Panc1 (cell line): ENCODE data around the gene CTBP1. TPM values are rescaled to one million over a fixed set of nuclear protein-coding genes. Genes with fewer than 3 reads are reported as not detected.

ENCODE experiments used
- ATAC-seq: fragments of 200-7000 bp; cut with Tn5 transposase; 2 replicates; pipeline ENCODE4 v1.9.1; 2020; ENCODE audit warnings: mild to moderate bottlenecking, moderate library complexity
- BruUV-seq: library from RNA; stranded (reverse); fragments of 400-500 nt; replicated peaks from 2 replicates; lab custom pipeline; 2021; lab: Mats Ljungman, UMichigan
- CTCF ChIA-PET: fragments of 300-600 bp; sonication (Branson Sonifier 250); formaldehyde crosslinking; loops from one replicate; lab custom pipeline; 2022; ENCODE audit warnings: antibody characterized with exemption; lab: Charles Lee
- POLR2A ChIA-PET: fragments of 300-600 bp; sonication (Branson Sonifier 250); formaldehyde crosslinking; loops from one replicate; lab custom pipeline; 2022; ENCODE audit warnings: antibody characterized with exemption; lab: Charles Lee
- DNase-seq: peaks from one replicate; pipeline ENCODE4 v3.0.0-alpha.2; 2010; ENCODE audit warnings: low read depth, low spot score
- H3K27ac ChIP-seq: 2 replicates; pipeline ENCODE4 v1.5.1; 2011; ENCODE audit warnings: mild to moderate bottlenecking, low read length, inconsistent platforms
- H3K27me3 ChIP-seq: fragments of 200-500 bp; sonication (Bioruptor generic); 2 replicates; pipeline ENCODE4 v1.6.0; 2014; ENCODE audit warnings: low read length, inconsistent platforms; ENCODE audit not compliant: control insufficient read depth, insufficient read depth
- H3K36me3 ChIP-seq: fragments of 200-500 bp; sonication (Bioruptor generic); 2 replicates; pipeline ENCODE4 v1.5.1; 2014; ENCODE audit warnings: inconsistent platforms, mild to moderate bottlenecking, low read length, moderate library complexity; ENCODE audit not compliant: control insufficient read depth, insufficient read depth
- H3K4me1 ChIP-seq: 2 replicates; pipeline ENCODE4 v1.5.1; 2011; ENCODE audit warnings: inconsistent platforms, mild to moderate bottlenecking, low read length, moderate library complexity; ENCODE audit not compliant: control insufficient read depth, insufficient read depth
- H3K4me3 ChIP-seq, 2 experiments: 2 replicates each; pipeline ENCODE4 v1.5.1; 2011 to 2012; ENCODE audit warnings: low read depth in 2 of 2, low read length in 2 of 2, mild to moderate bottlenecking in 2 of 2, inconsistent platforms in 1 of 2, moderate library complexity in 1 of 2
- H3K9me3 ChIP-seq: fragments of 200-500 bp; sonication (Bioruptor generic); 2 replicates; pipeline ENCODE4 v1.5.1; 2014; ENCODE audit warnings: low read depth, mild to moderate bottlenecking, inconsistent platforms, low read length, moderate library complexity; ENCODE audit not compliant: control insufficient read depth, insufficient read depth
- POLR2AphosphoS5 ChIP-seq: IDR thresholded peaks from 2 replicates; pipeline ENCODE4 v1.6.1; 2012; ENCODE audit warnings: mild to moderate bottlenecking, low read depth, low read length, moderate library complexity
- SIN3A ChIP-seq: IDR thresholded peaks from 2 replicates; pipeline ENCODE4 v1.6.1; 2012; ENCODE audit warnings: low read depth, mild to moderate bottlenecking, low read length, moderate library complexity, borderline replicate concordance; ENCODE audit not compliant: insufficient read depth
- TCF7L2 ChIP-seq: IDR thresholded peaks from 2 replicates; pipeline ENCODE4 v1.6.1; 2011; ENCODE audit warnings: mild to moderate bottlenecking, low read depth, low read length, inconsistent platforms
- in situ Hi-C: cut with HindIII; loops from 2 replicates; pipeline ENCODE4 v1.10.0; 2016; ENCODE audit warnings: low sequenced_read_pairs, low pct_unique_long_range_greater_than_20kb
- intact Hi-C: fragments of 100-400 bp; cut with micrococcal nuclease; formaldehyde crosslinking; loops from one replicate; pipeline ENCODE4 v1.10.0; 2022; ENCODE audit not compliant: unreplicated experiment
- total RNA-seq: library from RNA; stranded (reverse); gene quantifications from one replicate; pipeline ENCODE4 v1.2.1, GENCODE V29; 2021; ENCODE audit not compliant: unreplicated experiment
- TF ChIP-seq, protein P1 (sequence below): fragments of 450-650 bp; IDR thresholded peaks from 2 replicates; pipeline ENCODE4 v1.5.1; 2017; ENCODE audit warnings: mild to moderate bottlenecking
- TF ChIP-seq, protein P2 (sequence below), 2 experiments: IDR thresholded peaks; 2 replicates each; pipeline ENCODE4 v1.6.1; 2011 to 2012; ENCODE audit warnings: low read depth in 2 of 2, control low read depth in 1 of 2, low read length in 1 of 2, mild to moderate bottlenecking in 1 of 2, moderate library complexity in 1 of 2; ENCODE audit not compliant: insufficient read depth in 1 of 2

Gene CTBP1
- total RNA-seq, 1 experiment from 2014 or later: 157 TPM

DNA sequence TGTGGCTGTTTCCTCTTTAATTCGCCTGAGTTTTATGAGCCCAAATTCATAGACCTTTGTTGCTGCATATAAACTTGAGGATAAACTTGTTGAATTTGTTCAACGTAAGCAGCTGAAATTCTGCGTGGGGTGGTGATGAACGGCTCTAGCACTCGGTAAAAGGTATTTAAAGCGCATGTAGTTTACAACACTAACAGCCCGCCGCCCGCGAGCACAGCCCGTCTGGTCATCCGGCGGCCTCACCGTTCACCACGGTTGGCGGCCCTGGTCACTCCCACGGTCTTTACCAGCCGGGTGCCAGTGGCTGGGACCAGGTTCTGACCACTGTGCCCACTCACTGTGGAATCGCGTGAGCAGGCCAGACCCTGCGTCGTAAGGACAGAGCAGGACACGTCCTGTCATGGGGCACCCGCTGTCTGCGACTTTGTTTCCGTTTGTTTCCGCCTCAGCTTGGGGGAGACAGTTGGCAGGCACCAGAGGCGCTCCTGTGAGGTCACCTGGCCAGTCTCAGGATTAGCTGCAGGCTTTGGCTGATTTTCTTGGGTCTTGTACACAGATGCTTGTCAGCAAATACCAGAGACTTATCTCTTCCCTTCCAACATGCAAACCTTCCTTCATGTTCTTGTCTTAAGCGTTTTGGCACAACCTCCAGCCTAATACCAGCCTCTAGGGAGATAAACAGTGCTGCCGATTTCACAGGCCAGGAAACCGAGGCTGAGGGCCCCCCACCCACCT is 39.8 kb downstream of the CTBP1 start:
- H3K27me3 ChIP-seq: no peaks in the 10 kb centered on the region
- BruUV-seq: no TSS peak
- no peak for ATAC-seq
- intact Hi-C loops (no loop called here), in situ Hi-C loops (no loop called here)
- no peaks in the 10 kb centered on the region for H3K9me3 ChIP-seq
- ChIA-PET POLR2A (no interaction called here), CTCF (no interaction called here)
- H3K36me3 ChIP-seq: no peaks in the 10 kb centered on the region
- TF ChIP-seq, protein P1, sequence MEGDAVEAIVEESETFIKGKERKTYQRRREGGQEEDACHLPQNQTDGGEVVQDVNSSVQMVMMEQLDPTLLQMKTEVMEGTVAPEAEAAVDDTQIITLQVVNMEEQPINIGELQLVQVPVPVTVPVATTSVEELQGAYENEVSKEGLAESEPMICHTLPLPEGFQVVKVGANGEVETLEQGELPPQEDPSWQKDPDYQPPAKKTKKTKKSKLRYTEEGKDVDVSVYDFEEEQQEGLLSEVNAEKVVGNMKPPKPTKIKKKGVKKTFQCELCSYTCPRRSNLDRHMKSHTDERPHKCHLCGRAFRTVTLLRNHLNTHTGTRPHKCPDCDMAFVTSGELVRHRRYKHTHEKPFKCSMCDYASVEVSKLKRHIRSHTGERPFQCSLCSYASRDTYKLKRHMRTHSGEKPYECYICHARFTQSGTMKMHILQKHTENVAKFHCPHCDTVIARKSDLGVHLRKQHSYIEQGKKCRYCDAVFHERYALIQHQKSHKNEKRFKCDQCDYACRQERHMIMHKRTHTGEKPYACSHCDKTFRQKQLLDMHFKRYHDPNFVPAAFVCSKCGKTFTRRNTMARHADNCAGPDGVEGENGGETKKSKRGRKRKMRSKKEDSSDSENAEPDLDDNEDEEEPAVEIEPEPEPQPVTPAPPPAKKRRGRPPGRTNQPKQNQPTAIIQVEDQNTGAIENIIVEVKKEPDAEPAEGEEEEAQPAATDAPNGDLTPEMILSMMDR: no peak
- TF ChIP-seq POLR2AphosphoS5 (no peak), TCF7L2 (no peak), SIN3A (no peak)
- TF ChIP-seq, protein P2, sequence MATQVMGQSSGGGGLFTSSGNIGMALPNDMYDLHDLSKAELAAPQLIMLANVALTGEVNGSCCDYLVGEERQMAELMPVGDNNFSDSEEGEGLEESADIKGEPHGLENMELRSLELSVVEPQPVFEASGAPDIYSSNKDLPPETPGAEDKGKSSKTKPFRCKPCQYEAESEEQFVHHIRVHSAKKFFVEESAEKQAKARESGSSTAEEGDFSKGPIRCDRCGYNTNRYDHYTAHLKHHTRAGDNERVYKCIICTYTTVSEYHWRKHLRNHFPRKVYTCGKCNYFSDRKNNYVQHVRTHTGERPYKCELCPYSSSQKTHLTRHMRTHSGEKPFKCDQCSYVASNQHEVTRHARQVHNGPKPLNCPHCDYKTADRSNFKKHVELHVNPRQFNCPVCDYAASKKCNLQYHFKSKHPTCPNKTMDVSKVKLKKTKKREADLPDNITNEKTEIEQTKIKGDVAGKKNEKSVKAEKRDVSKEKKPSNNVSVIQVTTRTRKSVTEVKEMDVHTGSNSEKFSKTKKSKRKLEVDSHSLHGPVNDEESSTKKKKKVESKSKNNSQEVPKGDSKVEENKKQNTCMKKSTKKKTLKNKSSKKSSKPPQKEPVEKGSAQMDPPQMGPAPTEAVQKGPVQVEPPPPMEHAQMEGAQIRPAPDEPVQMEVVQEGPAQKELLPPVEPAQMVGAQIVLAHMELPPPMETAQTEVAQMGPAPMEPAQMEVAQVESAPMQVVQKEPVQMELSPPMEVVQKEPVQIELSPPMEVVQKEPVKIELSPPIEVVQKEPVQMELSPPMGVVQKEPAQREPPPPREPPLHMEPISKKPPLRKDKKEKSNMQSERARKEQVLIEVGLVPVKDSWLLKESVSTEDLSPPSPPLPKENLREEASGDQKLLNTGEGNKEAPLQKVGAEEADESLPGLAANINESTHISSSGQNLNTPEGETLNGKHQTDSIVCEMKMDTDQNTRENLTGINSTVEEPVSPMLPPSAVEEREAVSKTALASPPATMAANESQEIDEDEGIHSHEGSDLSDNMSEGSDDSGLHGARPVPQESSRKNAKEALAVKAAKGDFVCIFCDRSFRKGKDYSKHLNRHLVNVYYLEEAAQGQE (IDR thresholded peaks at IDR 0.05; ENCODE audit: insufficient read depth in 1 of 2, low read depth in 2 of 2, low read length in 1 of 2): no peak
- H3K4me3 ChIP-seq: no peak overlapping the region
- peaks cover 27% of the 10 kb centered on the region for H3K4me1 ChIP-seq
- H3K27ac ChIP-seq: peak overlapping the region; percentile 51; the same call in 1 of the 2 replicates
- DNase-seq: no peak

- BruUV-seq: no TSS peak
- POLR2A ChIA-PET: no interaction called here
- CTCF ChIA-PET: no interaction called here
- peak; percentile 28 for ATAC-seq
- intact Hi-C loops (no loop called here), in situ Hi-C loops (no loop called here)
- TF ChIP-seq SIN3A: no peak
- no peak for TF ChIP-seq TCF7L2
- TF ChIP-seq, protein P2 (IDR thresholded peaks at IDR 0.05; ENCODE audit: insufficient read depth in 1 of 2, low read depth in 2 of 2, low read length in 1 of 2): no peak
- no peak for TF ChIP-seq POLR2AphosphoS5
- TF ChIP-seq, protein P1: no peak
- H3K4me3 ChIP-seq: no peak overlapping the region
- no peak for DNase-seq
- H3K27ac ChIP-seq: peak overlapping the region; percentile 51
- H3K4me1 ChIP-seq: peaks cover 27% of the 10 kb centered on the region
- no peaks in the 10 kb centered on the region for H3K9me3 ChIP-seq
- no peaks in the 10 kb centered on the region for H3K36me3 ChIP-seq
- no peaks in the 10 kb centered on the region for H3K27me3 ChIP-seq
Observed at GRCh38 chr4:1208266-1208961, 40.5 kb downstream of the CTBP1 start.
